NCI-H2227 (cell line): ENCODE data around the gene SCARF2.

Experiments used
- DNase-seq: peaks from one replicate; lab custom pipeline; 2025; ENCODE audit not compliant: unreplicated experiment; lab: John Stamatoyannopoulos, UW

Gene SCARF2

DNA sequence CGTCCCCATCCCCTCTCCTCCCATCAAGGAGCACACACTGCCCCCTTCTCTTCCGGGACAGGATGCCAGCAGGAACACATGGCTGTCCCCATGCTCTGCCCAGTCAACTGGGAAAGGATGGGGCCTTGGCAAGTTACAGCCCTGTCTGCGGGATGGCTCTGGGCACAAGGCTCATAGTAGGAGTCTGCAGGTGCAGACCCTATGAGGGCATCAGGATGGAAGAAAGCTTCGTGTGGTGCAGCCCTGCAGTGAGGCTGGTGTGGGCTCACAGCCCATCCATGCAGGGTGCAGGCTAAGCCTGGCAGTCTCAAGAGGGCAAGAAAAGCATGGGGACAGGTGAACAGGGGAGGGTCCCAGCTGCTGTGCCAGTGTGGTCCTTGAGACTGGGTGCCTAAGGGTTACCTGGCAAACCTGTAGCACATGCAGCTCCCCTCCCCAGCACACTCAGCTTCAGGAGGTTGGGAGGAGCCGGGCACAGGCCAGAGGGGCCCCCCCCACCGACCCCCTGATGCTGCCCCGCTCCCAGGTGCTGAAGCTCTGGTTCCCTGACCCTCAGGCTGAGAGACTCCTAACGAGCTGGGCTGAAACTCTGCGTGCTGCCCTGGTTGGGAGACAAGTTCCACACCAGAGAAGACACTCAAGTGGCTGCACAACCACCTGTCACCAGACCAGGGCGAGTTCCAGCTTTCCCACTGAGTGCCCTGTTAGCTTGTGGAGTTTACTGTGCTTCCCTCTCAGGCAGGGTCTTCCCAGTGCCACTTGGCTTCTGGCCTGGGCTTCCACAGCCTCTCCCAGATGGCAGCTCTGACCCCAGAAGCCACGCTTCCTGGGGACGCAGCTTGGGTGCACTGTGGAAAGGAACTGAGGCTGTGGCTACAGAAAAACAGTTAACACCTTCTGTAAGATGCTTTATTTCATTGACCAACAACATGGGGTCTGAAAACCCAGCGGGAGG, 3.3 kb upstream of the SCARF2 start:
- DNase-seq, result no peak

DNA sequence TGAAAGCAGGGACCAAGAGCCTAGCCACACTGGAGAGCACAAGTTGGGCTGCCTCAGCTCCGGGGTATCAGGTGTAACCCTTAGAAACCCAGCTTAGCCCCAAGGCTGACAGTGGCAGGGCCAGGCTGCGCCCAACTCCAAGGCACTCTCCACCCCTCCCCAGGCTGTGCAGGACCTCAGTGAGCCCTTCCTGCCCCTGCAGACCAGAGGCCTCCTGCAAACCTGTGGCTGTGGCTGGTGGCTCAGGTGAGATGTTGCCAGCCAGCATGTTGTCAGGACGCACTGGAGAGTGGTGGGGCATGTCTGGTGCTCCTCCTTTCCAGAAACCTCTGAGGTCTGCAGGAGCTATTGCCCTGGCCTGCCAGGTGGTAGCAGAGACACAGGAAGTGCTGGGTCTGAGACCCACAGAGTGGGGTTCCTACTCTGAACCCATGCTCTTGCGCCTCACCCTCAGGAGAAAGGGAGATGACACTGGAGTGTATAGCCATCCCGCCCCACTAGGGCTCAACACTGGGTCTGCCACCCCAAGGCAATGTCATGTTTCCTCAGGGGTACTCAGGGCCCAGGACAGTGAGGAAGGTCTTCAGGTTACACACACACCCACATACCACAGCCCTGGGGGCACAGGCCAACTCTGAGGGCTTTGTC, 2.4 kb upstream of the SCARF2 start:
- DNase-seq, result no peak

- no peak for DNase-seq
Measured at GRCh38 chr22:20439556-20439927, 1.9 kb upstream of the SCARF2 start.

DNA sequence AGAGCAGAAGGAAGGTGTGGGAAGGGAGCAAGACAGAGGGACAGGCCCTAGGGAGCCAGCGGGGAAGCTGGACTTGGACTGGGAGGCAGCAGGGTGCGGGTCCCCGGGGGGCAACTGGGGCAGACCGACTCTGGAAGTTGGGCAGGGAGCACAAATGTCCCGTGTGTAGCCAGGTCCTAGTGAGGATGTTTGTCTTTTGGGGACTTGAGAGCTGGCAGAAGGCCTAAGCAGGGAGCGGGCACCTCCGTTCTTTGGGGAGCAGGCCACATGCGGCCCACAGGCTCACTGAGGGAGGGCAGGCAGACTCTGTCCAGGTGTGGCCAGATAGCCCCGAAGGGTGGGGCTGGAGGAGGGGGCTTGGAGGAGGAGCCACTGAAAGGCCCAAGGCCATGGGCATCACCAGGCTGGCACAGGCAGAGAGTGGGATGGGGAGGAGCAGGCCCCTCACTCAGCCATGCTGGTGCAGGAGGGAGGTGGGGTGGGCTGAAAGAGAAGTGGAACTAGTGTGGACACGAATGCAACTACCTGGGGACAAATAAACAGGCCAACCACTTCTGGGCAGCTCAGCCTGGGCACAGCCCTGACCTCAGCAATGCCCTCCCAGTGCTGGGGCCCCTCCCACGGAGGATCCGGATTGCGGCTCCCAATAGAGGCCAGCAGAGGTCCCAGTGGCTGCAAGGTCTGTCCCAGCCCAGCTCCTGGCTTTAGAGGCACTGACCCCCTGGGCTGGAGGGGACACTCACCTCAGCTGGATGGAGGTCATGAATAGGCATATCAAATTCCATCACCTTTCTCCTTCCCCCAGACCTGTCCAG, 1.3 kb upstream of the SCARF2 start:
- DNase-seq, result no peak

DNA sequence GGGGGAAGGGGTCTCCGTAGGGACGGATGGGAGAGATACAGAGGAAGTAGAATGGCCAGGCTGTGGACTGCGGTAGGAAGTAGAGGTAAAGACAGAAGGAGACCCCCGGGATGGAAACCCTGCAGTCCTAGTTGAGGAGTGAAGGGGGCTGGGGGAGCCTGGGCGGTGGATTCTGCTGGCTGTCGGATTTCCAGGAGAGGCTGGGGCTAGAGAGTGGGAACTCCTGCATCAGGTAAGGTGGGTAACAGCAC, 727 bp upstream of the SCARF2 start:
- DNase-seq, result no peak

GRCh38 chr22:20436768-20437612, 635 bp downstream of the SCARF2 start:
- peak; percentile 54 for DNase-seq

DNA sequence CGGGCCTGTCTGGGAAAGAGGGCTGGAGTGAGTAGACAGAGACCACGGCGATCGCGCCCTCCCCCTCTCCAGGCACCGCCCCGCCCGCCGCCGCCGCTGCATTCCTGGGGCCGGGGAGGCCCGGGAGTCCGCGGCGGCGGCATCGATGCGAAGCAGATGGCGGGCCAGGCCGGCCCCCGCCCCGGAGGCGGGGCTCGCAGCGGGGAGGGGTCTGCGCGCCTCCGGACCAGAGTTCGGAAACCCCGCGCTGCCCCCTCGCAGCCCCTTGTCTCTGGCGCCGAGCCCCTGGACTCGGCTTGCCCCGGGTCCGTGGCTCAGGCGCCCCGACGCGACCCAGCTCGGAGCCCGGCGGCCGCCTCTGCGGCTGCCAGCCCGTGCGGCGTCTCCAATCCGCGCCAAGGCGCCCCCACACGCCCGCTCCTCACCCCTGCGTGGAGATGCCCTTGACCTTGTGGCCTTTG, 1.3 kb downstream of the SCARF2 start:
- peak; percentile 75 for DNase-seq

DNA sequence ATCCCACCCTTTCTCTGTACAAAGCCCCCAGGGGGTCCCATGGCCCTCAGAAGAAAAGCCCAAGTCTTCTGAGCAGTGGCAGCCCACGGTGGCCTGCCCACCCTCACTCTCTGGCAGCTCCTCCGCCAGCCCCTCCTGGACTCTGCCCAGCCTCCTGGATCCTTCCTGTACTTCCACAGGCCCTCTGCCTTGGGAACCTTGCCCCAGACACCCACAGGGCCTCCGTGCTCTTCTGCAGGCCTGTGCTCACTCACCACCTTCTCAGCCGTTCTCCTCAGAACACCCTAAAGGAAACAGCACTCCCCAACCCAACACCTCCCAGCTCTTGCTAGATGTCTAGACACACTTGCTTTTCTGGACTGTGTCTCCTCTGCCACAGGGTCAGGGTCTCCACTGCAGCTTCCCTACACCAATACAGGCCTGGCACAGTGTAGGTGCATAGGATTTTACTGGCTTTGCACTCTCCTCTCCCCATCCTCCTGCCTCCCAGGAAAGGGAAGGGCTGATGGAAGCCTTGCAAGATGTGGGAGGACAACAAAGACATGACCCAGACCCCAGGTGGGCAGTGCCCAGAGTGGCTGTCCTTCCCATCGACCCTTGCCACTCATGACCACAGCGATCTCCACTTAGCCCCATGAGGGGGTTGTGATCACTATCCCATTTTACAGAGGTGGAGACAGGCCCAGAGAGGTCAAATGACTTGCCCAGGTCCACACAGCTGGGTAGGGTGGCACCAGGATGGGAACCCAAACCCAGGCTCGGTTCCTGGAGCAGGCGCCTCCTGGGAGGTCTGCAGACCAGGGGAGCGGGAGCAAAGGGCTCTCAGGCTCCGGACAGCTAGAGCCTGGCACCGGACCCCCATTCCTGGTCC, 2.0 kb downstream of the SCARF2 start:
- DNase-seq, result no peak

DNA sequence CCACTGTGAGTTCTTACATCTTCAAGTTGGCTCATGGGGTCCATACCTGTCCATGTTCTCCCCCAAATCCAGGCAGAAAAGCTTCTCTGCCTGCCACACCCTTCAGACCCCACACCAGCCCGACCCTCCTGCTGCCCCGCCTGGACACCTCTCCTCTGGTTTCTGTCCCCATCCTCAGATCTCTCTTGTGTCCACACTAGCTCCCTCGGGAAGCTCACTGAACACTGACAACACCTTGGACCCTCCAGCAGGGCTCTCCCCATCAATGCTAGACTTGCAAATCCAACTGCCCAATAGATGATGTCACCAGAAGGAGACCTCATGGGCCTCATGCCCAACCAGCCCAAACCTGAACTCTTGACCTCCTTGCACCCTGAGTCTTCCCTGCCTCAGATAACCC, 2.9 kb downstream of the SCARF2 start:
- no peak for DNase-seq

DNA sequence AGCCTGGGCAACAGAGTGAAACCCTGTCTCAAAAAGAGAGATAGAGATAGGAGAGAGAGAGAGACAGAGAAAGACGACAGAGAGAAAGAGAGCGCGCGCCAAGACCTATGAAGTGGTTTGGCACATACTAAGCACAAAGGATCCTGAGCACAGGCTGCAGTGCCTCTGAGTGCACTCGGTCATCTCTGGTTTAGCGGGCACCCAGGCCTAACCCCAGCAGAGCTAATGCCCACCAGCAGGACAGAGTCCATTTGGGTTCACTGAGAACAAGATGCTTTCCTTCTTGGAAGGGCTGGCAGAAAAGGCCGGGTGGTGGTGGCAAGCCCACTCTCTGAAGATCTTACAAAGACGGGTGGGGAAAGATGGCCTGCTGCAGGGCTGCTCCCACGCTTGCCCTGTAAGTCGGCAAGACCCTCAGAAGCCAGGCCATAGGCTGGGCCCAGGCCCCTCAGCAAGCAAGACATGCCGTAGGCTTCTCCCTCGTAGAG, 3.3 kb downstream of the SCARF2 start:
- no peak for DNase-seq

- DNase-seq, result no peak
Measured at GRCh38 chr22:20433686-20434241, 3.9 kb downstream of the SCARF2 start.

GRCh38 chr22:20433191-20433590, 4.4 kb downstream of the SCARF2 start:
- DNase-seq, result no peak

DNA sequence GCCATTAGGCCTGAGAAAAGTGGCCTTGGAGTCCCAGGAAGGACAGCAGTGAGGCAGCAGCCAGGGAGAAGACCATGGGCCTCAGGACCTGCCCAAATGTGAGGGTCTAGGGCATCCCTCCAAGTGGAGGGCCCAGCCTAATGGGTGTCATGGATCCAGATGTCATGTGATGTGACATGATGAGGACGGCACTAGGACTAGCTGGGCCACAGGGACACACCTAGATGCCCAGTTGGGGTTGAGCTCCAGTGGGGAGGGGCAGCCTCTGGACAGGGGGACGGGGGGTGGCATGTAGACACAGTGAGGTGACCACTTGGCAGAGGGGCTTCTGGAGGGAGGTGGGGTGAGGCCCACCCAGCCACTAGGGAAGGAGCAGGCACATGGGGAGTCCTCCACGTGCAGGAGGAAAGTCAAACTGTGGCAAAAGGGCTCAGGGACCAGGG, 5.4 kb downstream of the SCARF2 start:
- no peak for DNase-seq

GRCh38 chr22:20431511-20432192, 6.0 kb downstream of the SCARF2 start:
- no peak for DNase-seq

DNA sequence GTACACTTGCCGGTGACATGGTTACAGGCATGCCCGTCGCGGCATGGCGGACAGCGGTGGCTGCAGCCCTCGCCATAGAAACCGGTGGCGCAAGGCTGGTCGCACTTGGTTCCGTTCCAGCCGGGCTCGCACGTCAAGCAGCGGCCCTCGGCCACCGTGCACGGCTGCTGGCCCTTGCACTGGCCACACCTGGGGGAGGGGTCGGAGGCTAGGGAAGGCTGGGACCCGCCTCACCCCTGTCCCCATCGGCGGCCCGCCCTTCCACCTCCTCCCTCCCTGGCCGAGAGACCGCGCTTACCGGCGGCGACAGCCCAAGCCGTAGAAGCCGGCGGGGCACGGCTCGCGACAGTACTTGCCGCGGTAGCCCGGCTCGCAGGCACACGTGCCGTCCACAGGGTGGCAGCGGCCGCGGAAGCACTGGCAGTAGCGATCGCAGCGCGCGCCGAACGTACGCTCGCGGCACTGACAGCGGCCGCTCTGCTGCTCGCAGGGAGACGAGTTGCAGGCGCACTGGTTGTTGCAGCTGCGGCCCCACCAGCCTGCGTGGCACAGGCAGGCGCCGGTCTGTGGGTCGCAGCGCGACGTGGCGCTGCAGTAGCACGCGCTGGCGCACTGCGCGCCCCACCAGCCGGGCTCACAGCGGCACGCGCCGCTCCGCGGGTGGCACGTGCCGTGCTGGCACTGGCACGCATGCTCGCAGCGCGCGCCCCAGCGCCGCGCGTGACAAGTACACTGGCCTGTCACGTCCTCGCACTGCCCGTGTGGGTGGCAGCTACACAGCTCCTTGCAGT, 6.7 kb downstream of the SCARF2 start:
- DNase-seq, result no peak

DNA sequence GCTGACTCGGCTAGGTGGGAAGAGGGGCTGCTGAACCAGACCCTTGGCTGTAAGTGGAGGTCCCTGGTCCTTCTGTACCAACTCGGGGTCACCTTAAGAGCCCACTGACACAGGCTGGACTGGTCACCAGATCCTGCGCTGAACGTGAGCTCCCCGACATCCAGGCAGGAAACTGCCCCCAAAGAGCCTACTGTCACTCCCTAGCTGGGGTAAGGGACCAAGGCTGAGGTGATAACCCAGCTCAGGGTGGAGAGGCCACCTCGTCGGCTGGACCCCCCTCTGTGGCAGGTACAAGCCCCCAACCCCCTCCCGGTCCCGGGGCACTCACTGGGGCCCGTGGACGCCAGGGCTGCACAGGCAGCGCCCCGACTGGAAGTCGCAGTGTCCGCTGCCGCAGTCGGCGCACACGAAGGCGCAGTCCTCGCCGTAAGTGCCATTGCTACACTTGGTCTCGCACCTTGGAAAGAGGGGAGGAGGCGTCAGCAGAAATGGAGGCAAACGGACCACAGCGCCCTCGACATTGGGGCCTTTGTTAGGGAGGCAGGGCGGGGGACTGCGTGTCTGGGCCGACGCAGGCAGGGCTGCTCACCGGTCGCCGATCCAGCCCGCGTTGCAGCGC, 7.4 kb downstream of the SCARF2 start:
- no peak for DNase-seq

- no peak for DNase-seq
Measured at GRCh38 chr22:20429254-20430100, 8.1 kb downstream of the SCARF2 start.
